Measurements from ENCODE around the gene DNAH17. TPM values are rescaled to one million over a fixed set of nuclear protein-coding genes. Genes with fewer than 3 reads are reported as not detected.
A peak's percentile ranks its signal among the peaks of the same experiment; 100 is the strongest.

The DNAH17 gene
- total RNA-seq, 1 experiment from 2014 or later, result 2.2 TPM

- DNase-seq (ENCODE audit: extremely low read depth, low read depth), result no peak
Measured at GRCh38 chr17:78399693-78400144, 177.5 kb downstream of the DNAH17 start.

- no peak for DNase-seq (ENCODE audit: extremely low read depth, low read depth)
Measured at GRCh38 chr17:78399028-78399692, 178.0 kb downstream of the DNAH17 start.

DNA sequence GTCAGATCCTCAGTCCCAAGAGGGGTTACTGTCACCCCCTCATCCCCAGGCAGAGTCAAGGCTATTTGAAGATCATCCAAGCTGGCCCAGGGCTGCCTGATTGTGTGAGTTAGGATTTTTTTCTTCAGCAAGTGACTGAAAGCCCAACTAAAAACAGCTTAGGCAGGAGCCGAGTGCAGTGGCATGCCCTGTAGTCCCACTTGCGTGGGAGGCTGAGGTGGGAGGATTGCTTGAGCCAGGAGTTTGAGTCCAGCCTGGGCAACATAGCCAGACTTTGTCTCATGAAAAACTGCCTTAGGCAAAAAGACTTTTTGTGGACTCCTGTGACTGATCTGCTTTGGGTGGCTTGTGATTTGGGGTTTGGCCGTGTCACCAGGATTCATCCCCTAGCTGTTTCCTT is 178.8 kb downstream of the DNAH17 start:
- no peak for DNase-seq (ENCODE audit: extremely low read depth, low read depth)

GRCh38 chr17:78397681-78398101 is 179.5 kb downstream of the DNAH17 start:
- DNase-seq (ENCODE audit: extremely low read depth, low read depth), result no peak

GRCh38 chr17:78396441-78397337 is 180.5 kb downstream of the DNAH17 start:
- DNase-seq (ENCODE audit: extremely low read depth, low read depth), result no peak

GRCh38 chr17:78395155-78395554 is 182.0 kb downstream of the DNAH17 start:
- no peak for DNase-seq (ENCODE audit: extremely low read depth, low read depth)

GRCh38 chr17:78394209-78394608 is 183.0 kb downstream of the DNAH17 start:
- DNase-seq (ENCODE audit: extremely low read depth, low read depth), result no peak

DNA sequence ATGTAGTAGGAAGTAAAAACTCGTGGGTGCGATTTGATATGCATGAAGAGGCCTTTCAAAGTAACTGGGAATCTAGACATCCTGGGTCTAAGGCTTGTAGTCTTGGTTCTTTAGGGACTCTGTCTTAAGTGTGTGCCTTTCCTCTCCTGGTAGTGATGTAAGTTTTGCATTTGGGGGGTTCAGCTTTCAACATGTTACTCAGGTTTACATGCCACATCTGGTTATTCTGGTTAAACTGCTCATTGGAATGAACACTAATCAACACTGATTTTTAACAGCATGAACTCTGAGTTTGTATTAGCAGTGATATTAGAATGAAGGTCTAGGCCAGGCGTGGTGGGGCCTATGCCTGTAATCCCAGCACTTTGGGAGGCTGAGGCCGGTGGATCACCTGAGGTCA is 183.6 kb downstream of the DNAH17 start:
- DNase-seq (ENCODE audit: extremely low read depth, low read depth), result no peak

DNA sequence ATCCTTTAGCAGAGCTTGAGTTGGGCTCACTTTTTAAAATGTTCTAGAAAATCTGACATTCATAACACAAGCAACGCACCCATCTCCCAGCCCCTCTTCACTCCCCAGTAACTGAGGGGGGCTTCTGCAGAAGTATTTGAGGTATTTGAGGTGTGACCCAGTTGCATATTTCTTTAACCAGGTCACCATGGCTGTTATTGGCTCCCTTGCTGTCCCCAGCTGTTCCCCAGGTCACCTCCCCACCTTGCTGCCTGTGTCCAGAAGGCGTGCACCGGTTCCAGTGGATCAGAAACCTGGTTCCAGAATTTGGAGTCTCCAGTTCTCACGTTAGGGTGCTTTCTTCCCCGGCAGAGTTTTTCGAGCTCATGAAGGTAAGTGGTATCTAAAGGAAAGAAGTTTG is 184.9 kb downstream of the DNAH17 start:
- no peak for DNase-seq (ENCODE audit: extremely low read depth, low read depth)

DNA sequence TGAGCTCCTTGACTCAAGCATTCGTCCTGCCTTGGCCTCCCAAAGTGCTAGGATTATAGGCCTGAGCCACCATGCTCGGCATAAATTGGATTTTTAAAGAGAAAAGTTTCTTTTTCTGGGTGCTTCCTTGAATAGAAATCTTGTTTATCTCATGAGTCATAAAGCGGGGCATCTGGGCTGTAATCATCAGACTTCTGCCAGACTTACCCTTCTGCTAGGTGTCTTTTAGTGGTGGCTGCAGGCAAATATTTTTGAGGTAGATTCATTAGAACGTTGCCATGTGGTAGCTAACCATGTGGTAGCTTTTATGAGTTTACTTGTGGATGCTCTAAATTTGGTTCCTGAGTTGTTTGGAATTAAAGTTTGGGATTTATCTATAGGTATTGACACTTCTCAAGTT is 185.4 kb downstream of the DNAH17 start:
- no peak for DNase-seq (ENCODE audit: extremely low read depth, low read depth)

DNA sequence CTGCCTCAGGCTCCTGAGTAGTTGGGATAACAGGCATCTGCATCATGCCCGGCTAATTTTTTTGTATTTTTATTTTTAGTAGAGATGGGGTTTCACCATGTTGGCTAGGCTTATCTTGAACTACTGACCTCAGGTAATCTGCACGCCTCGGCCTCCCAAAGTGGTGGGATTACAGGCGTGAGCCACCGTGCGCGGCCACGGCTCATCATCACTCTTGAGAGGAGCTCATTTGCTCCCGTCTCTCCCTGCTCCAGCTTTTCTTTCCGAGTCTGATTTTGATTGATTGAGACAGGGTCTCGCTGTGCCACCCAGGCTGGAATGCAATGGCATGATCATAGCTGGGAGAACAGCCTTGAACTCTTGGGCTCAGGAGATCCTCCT is 186.2 kb downstream of the DNAH17 start:
- no peak for DNase-seq (ENCODE audit: extremely low read depth, low read depth)

DNA sequence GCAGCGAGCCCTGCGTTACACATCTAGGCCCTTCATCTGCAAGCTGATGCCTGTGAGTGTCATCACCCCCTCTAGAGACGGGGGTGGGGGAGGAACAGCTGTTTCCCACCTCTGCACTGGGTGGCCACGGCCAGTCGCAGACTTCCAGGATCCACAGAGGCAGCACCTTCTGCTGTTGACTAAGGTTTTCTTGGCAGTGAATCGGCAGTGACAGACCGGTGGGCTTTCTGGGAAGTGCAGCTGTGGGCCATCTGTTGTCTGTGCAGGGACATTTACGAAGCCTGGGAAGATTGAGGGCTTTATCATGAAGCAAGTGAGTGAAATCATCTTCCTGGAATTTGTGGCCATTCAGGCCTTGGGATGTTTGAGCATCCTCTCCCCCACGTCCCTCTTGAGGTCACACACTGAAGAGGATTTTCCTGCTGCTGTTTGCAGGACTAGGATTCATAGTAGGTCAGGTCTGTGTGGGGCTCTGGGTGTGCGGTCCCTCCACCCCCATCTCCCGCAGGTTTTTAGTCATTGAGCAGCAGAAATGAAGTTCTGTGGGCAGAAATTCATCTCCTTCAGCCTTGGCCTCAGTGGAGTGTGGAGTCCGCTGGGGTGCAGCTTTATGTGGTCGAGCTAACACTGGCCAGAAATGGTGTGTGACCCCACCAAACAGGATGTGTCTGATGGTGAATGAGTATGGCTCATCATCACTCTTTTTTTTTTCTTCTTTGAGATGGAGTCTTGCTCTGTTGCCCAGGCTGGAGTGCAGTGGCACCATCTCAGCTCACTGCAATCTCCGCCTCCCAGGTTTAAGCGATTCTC is 186.8 kb downstream of the DNAH17 start:
- no peak for DNase-seq (ENCODE audit: extremely low read depth, low read depth)

- no peak for DNase-seq (ENCODE audit: extremely low read depth, low read depth)
Measured at GRCh38 chr17:78387977-78388941, 188.9 kb downstream of the DNAH17 start.

DNA sequence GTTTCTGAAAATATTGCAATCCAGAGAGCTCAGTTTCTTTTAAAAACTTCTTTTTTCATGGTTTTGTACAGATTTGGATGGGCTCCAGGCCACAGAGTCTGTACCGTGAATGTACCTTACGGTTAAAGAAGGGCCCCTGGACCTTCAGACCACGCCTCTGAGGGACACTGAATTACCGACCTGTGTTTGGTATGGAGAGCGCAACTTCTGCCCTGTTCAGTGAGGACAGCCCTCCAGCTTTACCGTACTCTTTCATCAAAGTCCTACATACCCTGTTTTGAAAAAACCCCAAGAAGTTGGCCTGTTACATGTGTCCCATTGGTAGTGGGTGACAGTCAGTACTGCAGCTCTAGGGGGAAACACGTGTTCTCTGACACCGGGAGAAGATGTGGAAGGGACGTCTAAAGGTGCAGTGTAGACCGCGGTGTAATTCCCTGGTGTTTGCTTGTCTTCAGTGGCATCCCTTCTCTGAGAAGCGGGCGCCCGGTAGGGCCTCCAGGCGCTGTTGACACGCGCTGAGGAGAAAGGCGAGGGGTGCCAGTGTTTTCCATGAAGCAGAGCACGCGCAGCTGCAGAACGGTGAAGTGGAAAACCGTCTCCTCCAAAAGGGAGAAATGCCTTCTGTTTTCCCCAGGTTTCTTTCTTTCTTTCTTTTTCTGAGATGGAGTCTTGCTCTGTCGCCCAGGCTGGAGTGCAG is 192.6 kb downstream of the DNAH17 start:
- no peak for DNase-seq (ENCODE audit: extremely low read depth, low read depth)

- DNase-seq (ENCODE audit: extremely low read depth, low read depth), result no peak
Measured at GRCh38 chr17:78383725-78384471, 193.3 kb downstream of the DNAH17 start.

GRCh38 chr17:78381601-78382232 is 195.5 kb downstream of the DNAH17 start:
- no peak for DNase-seq (ENCODE audit: extremely low read depth, low read depth)

DNA sequence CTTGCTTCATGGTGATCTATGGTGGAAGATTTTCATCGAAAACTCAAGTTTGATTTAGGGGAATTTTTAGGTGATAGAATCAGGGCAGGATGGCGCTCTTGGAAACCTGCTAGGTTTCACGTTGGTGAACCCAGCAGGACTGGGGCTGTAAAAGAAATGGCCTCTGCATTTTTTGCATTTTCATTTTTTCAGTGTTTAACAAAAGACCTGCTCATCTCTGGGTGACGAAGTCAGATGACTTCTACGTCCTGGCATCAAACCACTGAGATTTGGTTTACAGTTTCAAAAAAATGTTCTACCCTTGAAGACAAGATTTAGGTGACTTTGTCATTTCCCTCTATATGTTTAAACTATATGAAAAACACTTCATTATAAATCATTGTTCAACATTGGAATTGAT is 196.8 kb downstream of the DNAH17 start:
- no peak for DNase-seq (ENCODE audit: extremely low read depth, low read depth)

GRCh38 chr17:78379131-78379491 is 198.1 kb downstream of the DNAH17 start:
- DNase-seq (ENCODE audit: extremely low read depth, low read depth), result peak; percentile 20

All from NCI-H460 (cell line).